WI38 (cell line): ENCODE results near the gene LRRC75B.

Experiments
- H3K4me3 ChIP-seq: 2 replicates; pipeline ENCODE4 v1.5.1; 2011; ENCODE audit warnings: low read depth, mild to moderate bottlenecking, control low read depth, low read length
- TF ChIP-seq, protein P1 (sequence below): IDR thresholded peaks from 2 replicates; pipeline ENCODE4 v1.5.1; 2012; ENCODE audit warnings: low read depth, mild to moderate bottlenecking, control low read depth, low read length

LRRC75B gene

GRCh38 chr22:24584166-24584790, 8.6 kb downstream of the LRRC75B start:
- TF ChIP-seq, protein P1, sequence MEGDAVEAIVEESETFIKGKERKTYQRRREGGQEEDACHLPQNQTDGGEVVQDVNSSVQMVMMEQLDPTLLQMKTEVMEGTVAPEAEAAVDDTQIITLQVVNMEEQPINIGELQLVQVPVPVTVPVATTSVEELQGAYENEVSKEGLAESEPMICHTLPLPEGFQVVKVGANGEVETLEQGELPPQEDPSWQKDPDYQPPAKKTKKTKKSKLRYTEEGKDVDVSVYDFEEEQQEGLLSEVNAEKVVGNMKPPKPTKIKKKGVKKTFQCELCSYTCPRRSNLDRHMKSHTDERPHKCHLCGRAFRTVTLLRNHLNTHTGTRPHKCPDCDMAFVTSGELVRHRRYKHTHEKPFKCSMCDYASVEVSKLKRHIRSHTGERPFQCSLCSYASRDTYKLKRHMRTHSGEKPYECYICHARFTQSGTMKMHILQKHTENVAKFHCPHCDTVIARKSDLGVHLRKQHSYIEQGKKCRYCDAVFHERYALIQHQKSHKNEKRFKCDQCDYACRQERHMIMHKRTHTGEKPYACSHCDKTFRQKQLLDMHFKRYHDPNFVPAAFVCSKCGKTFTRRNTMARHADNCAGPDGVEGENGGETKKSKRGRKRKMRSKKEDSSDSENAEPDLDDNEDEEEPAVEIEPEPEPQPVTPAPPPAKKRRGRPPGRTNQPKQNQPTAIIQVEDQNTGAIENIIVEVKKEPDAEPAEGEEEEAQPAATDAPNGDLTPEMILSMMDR = no peak
- no peak overlapping the region for H3K4me3 ChIP-seq

DNA sequence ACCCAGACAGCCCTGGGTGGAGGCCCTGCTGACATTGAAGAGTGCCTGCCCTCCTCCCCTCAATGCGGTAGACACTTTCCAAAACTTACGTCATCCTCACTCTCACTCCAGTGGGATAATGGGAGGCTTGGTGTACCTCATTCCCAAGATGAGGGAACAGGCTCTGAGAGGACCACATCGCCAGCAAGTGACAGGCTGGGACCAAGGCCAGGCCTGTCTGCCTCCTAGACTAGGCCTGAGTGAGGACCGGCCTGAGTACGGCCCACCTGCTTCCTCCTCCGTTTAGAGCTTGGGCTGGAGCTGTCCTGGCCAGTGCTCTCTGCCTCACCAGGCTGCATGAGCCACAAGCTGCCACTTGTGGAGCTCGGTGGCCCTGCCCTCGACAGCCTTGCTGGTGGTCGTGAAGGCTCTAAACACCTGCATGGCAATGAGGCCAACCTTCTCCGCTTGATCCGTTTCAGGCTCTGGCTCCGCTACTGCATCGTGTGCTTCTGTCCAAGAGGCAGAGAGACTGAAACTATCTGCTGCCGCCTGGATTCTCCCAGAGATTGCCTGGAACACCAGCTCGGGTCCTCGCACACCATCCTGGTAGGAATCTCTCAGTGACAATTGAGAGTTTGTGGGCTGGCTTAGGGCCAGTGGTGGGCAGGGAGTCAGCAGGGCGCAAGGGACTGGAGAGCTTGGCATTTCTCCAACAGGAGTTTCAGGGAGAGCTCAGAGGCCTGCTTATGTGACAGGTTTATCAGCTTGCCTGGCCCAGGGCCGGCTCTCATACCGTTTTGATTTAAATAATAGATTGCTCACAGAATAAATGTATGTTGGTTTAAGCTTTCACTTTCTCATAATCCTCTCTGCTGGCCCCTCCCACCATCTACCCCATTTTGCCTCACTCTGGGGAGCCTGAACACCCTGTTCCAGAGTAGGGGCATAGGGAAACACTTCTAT, 9.4 kb downstream of the LRRC75B start:
- TF ChIP-seq, protein P1 = no peak
- H3K4me3 ChIP-seq = no peak overlapping the region

GRCh38 chr22:24582056-24582814, 10.6 kb downstream of the LRRC75B start:
- TF ChIP-seq, protein P1 = no peak
- H3K4me3 ChIP-seq = no peak overlapping the region

DNA sequence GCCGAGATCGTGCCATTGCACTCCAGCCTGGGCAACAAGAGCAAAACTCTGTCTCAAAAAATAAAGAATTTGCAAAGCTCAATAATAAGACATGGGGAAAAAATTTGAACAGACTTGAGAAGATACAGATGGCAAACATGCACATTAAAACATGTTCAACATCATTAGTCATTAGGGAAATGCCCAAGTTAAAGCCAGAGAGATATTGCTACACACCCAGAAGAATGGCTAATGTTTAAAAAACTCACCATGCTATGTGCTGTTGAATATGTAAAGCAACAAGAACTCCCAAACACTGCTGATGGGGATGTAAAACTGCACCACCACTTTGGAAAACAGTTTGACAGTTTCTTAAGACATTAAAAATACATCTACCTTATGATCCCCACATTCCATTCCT, 12.6 kb downstream of the LRRC75B start:
- no peak overlapping the region for H3K4me3 ChIP-seq
- TF ChIP-seq, protein P1 = no peak

GRCh38 chr22:24579258-24579601, 13.6 kb downstream of the LRRC75B start:
- TF ChIP-seq, protein P1 = no peak
- H3K4me3 ChIP-seq = no peak overlapping the region

DNA sequence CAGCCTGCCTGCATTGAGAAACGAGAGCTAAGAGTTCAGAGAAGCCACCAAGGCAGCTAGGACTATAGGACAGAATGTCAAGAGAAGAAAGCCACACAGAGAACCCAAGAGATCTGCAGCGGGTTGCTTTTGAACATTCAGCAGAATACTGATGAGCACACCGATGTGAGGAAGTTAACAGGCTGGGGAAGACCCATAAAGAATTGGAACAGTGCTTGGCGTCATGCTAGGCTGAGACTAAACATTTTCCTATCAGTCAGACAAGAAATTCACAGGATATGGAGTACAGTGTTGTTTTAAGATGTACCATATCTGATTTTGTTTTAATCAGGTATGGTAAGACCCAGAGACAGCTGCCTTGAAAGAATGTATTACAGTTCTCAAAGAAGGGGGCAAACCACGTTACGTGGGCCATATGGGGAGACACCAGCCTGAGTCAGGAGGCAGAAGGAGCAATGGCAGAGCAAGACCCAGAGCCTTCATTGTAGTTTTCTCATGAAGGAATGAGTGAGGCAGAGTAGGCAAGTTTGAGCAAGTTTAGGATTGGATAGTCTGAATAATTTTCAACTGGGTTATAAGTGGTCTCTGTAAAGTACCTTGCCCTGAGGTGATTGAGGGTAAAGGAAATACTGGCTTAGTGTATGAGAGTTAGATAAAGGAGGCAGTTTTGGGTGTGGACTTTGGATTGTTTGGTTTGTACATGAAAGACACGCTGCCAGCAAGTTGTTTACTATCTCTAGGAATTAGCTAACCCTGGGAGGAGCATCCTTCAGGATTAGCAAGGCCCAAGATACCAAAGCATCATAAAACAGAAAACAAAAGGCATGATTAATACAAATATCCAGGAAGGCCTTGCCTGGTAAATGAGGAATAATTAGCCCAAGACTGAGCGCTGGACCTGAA, 14.3 kb downstream of the LRRC75B start:
- TF ChIP-seq, protein P1 = no peak
- no peak overlapping the region for H3K4me3 ChIP-seq
